K562 (cell line): ENCODE results near the gene RREB1. TPM values are rescaled to one million over a fixed set of nuclear protein-coding genes. Genes with fewer than 3 reads are reported as not detected.

ENCODE experiments used
- ATAC-seq: fragments of 200-7000 bp; cut with Tn5 transposase; 3 replicates; pipeline ENCODE4 v1.9.1; 2020; ENCODE audit warnings: moderate library complexity
- BruUV-seq: library from RNA; stranded (reverse); fragments of 400-500 nt; replicated peaks from 2 replicates; lab custom pipeline; 2021; lab: Mats Ljungman, UMichigan
- CTCF ChIA-PET: fragments of 300-600 bp; formaldehyde crosslinking; extraction: SDS; loops from one replicate; lab custom pipeline; 2021; ENCODE audit warnings: low intra/inter-chr PET ratio; lab: Yijun Ruan, JAX
- POLR2A ChIA-PET: fragments of 300-600, 350-650 bp; sonication (Branson Sonifier 250); formaldehyde crosslinking; extraction: SDS; loops from one replicate; lab custom pipeline; 2021; ENCODE audit warnings: antibody characterized with exemption, inconsistent platforms; lab: Yijun Ruan, JAX
- DNase-seq, 4 experiments: peaks; one replicate each; pipeline versions ENCODE4 v3.0.0 to v3.0.0-alpha.2; 2011 to 2018; ENCODE audit warnings: low spot score in 3 of 4, mixed read lengths in 3 of 4; ENCODE audit errors: extremely low read depth in 1 of 4
- FAIRE-seq: peaks from 2 replicates; lab custom pipeline; 2011; peaks lifted over from hg19 to GRCh38; lab: Jason Lieb, UNC
- H2AFZ ChIP-seq: 2 replicates; pipeline ENCODE4 v1.6.0; 2011; ENCODE audit warnings: low read depth, low read length, control low read depth, inconsistent platforms
- H3K27ac ChIP-seq: fragments of 200-600 bp; 3 replicates; pipeline ENCODE4 v1.8.0; 2011; ENCODE audit warnings: low read depth, mild to moderate bottlenecking, control low read depth, inconsistent platforms, low read length, moderate library complexity, mixed read lengths; ENCODE audit errors: extremely low read depth
- H3K27me3 ChIP-seq, 2 experiments: fragments of 300-600 bp in 1 of 2; 2 replicates in 1 of 2; 3 replicates in 1 of 2; pipeline versions ENCODE4 v1.6.0 to v1.8.0; 2011; ENCODE audit warnings: inconsistent platforms in 2 of 2, low read length in 2 of 2, mild to moderate bottlenecking in 1 of 2, mixed read lengths in 1 of 2, moderate library complexity in 1 of 2; ENCODE audit not compliant: control insufficient read depth in 2 of 2, insufficient read depth in 2 of 2
- H3K36me3 ChIP-seq: fragments of 300-600 bp; 3 replicates; pipeline ENCODE4 v1.8.0; 2011; ENCODE audit warnings: mild to moderate bottlenecking, low read length, inconsistent platforms; ENCODE audit not compliant: control insufficient read depth, insufficient read depth
- H3K4me1 ChIP-seq, 2 experiments: fragments of 200-600 bp in 1 of 2; replicated peaks in 1 of 2; 2 replicates in 1 of 2; 3 replicates in 1 of 2; pipeline versions ENCODE4 v1.5.1 to v1.8.0; 2011; ENCODE audit warnings: inconsistent platforms in 2 of 2, low read length in 2 of 2, mild to moderate bottlenecking in 1 of 2, mixed read lengths in 1 of 2, moderate library complexity in 1 of 2; ENCODE audit not compliant: control insufficient read depth in 2 of 2, insufficient read depth in 2 of 2
- H3K4me2 ChIP-seq: 2 replicates; pipeline ENCODE4 v1.6.1; 2011; ENCODE audit warnings: low read length, control low read depth, inconsistent platforms, mixed read lengths; ENCODE audit not compliant: insufficient read depth
- H3K4me3 ChIP-seq: fragments of 200-600 bp; sonication (generic), shearing (Covaris generic); 2 replicates; pipeline ENCODE4 v1.5.1; 2016; ENCODE audit warnings: control low read depth, inconsistent platforms
- H3K79me2 ChIP-seq: fragments of 200-600 bp; 3 replicates; pipeline ENCODE4 v1.8.0; 2011; ENCODE audit warnings: low read length, inconsistent platforms; ENCODE audit not compliant: control insufficient read depth, insufficient read depth
- H3K9ac ChIP-seq, 2 experiments: 2 replicates each; pipeline versions ENCODE4 v1.6.0 to v1.6.1; 2011; ENCODE audit warnings: low read depth in 2 of 2, low read length in 2 of 2, control low read depth in 1 of 2, inconsistent platforms in 1 of 2, mild to moderate bottlenecking in 1 of 2, mixed read lengths in 1 of 2; ENCODE audit not compliant: insufficient read depth in 1 of 2
- H3K9me1 ChIP-seq: one replicate; pipeline ENCODE4 v1.6.0; 2011; ENCODE audit warnings: inconsistent platforms, mild to moderate bottlenecking, low read length, moderate library complexity; ENCODE audit not compliant: control insufficient read depth, insufficient read depth
- H3K9me3 ChIP-seq: replicated peaks from 2 replicates; pipeline ENCODE4 v1.5.1; 2011; ENCODE audit warnings: low read depth, low read length, inconsistent platforms; ENCODE audit not compliant: control insufficient read depth, insufficient read depth
- H4K20me1 ChIP-seq: replicated peaks from 2 replicates; pipeline ENCODE4 v1.6.1; 2011; ENCODE audit warnings: low read length, inconsistent platforms, mixed read lengths; ENCODE audit not compliant: control insufficient read depth, insufficient read depth
- BCLAF1 ChIP-seq, 2 experiments: fragments of 450-650 bp in 1 of 2; IDR thresholded peaks; 2 replicates each; pipeline ENCODE4 v1.6.1; 2011 to 2017; ENCODE audit warnings: low read depth in 2 of 2, antibody characterized with exemption in 1 of 2, borderline replicate concordance in 1 of 2, low read length in 1 of 2, mild to moderate bottlenecking in 1 of 2, mixed read lengths in 1 of 2; ENCODE audit not compliant: control insufficient read depth in 1 of 2
- BRCA1 ChIP-seq, 2 experiments: fragments of 450-650 bp in 1 of 2; sonication (generic) in 1 of 2; formaldehyde crosslinking in 1 of 2; IDR thresholded peaks; 2 replicates each; pipeline versions ENCODE4 v1.5.0 to v1.6.1; 2017 to 2020; ENCODE audit warnings: mild to moderate bottlenecking in 1 of 2, missing genetic modification reagents in 1 of 2
- CREB1 ChIP-seq, 2 experiments: sonication (generic) in 1 of 2; formaldehyde crosslinking in 1 of 2; IDR thresholded peaks; 2 replicates each; pipeline versions ENCODE4 v1.6.1 to v1.8.0; 2012 to 2022; ENCODE audit warnings: inconsistent platforms in 1 of 2, mild to moderate bottlenecking in 1 of 2, missing genetic modification reagents in 1 of 2, moderate library complexity in 1 of 2
- GATAD2A ChIP-seq: fragments of 450-650 bp; IDR thresholded peaks from 2 replicates; pipeline ENCODE4 v1.6.1; 2017
- HMGXB4 ChIP-seq: sonication (generic); formaldehyde crosslinking; IDR thresholded peaks from 2 replicates; pipeline ENCODE4 v1.8.1; 2023; ENCODE audit warnings: mild to moderate bottlenecking, missing genetic modification reagents
- RAD21 ChIP-seq, 2 experiments: fragments of 250-450 bp in 1 of 2; fragments of 450-650 bp in 1 of 2; sonication (Bioruptor Pico) in 1 of 2; formaldehyde crosslinking in 1 of 2; IDR thresholded peaks in 1 of 2; conservative IDR thresholded peaks in 1 of 2; 2 replicates each; pipeline versions ENCODE4 v1.4.0 to v1.8.0; 2020 to 2022; ENCODE audit warnings: mild to moderate bottlenecking in 2 of 2, moderate library complexity in 1 of 2
- TEAD4 ChIP-seq, 2 experiments: sonication (generic) in 1 of 2; formaldehyde crosslinking in 1 of 2; IDR thresholded peaks; 2 replicates each; pipeline versions ENCODE4 v1.6.1 to v1.8.0; 2012 to 2022; ENCODE audit warnings: borderline replicate concordance in 1 of 2, inconsistent platforms in 1 of 2, low read length in 1 of 2, mild to moderate bottlenecking in 1 of 2, missing genetic modification reagents in 1 of 2
- ZNF395 ChIP-seq: fragments of 200-800 bp; sonication (Bioruptor generic); IDR thresholded peaks from 2 replicates; pipeline ENCODE4 v1.6.1; 2017; ENCODE audit warnings: missing genetic modification characterization, missing compliant biosample characterization
- WGBS: fragments of 100-300 bp; shearing (Covaris generic); methylation state at CpG from one replicate; pipeline ENCODE4 v1.1.6; 2016; ENCODE audit warnings: low coverage, mixed read lengths; ENCODE audit not compliant: insufficient coverage; ENCODE audit errors: missing lambda C conversion rate; 5-methylcytosine and 5-hydroxymethylcytosine counted together
- in situ Hi-C: fragments of 300-500 bp; cut with MboI; formaldehyde crosslinking; loops from 4 replicates; pipeline ENCODE4 v1.15.0; 2018; ENCODE audit warnings: inconsistent platforms, mixed read lengths
- intact Hi-C: fragments of 100-400 bp; cut with micrococcal nuclease; formaldehyde crosslinking; loops from 2 replicates; pipeline ENCODE4 v1.14.2; 2022
- polyA plus RNA-seq, 8 experiments: library from polyadenylated mRNA; depleted of rRNA in 4 of 8; stranded (reverse) in 5 of 8; unstranded in 3 of 8; fragments of >200 nt; fragmentation: Nextera tagmentation in 2 of 8; fragmentation: Illumina TruSeq in 1 of 8; extraction: Ambion mirVana in 2 of 8; extraction: Trizol in 1 of 8; gene quantifications; 2 replicates each; pipeline versions ENCODE4 v1.2.1 to v1.2.3, GENCODE V29; 2011 to 2014; ENCODE audit warnings: inconsistent platforms in 1 of 8, missing spikeins in 1 of 8
- total RNA-seq, 7 experiments: library from RNA; depleted of rRNA in 6 of 7; stranded (reverse); fragments of >200 nt in 6 of 7; fragmentation: Illumina TruSeq in 2 of 7; extraction: Trizol in 2 of 7; gene quantifications; 2 replicates each; pipeline versions ENCODE4 v1.2.1 to v1.2.3, GENCODE V29; 2011 to 2021; ENCODE audit warnings: low replicate concordance in 1 of 7

Gene RREB1
- total and polyA plus RNA-seq, 9 of the 15 experiments (the other 6 are each of a cell fraction or from before 2014, with no cell fraction given): 3.3 to 64.2 (median 19.3) TPM

- TF ChIP-seq BRCA1 (IDR thresholded peaks at IDR 0.05): no peak
- TF ChIP-seq BRCA1 (CRISPR knock-in tag; IDR thresholded peaks at IDR 0.05): no peak
- no peak for TF ChIP-seq CREB1 (IDR thresholded peaks at IDR 0.05)
- TF ChIP-seq CREB1 (CRISPR knock-in tag; IDR thresholded peaks at IDR 0.05): no peak
Observed at GRCh38 chr6:7254980-7255835, 147.4 kb downstream of the RREB1 start (continued).

GRCh38 chr6:7255918-7256317 lies 148.2 kb downstream of the RREB1 start:
- in situ Hi-C loops (no loop called here), intact Hi-C loops (loop anchor here (5.0 kb wide), 1 partner anchor 699 kb away; no protein-coding TSS in a partner anchor)
- Histone ChIP-seq H3K9me1 (no peaks in the 10 kb centered on the region), H3K79me2 (no peaks in the 10 kb centered on the region), H2AFZ (peak overlapping the region; percentile 79; the same call in 1 of the 2 replicates), H3K27me3 (no peaks in the 10 kb centered on the region; a peak in 1 of 5 replicates), H3K4me2 (no peak overlapping the region), H3K4me1 (peaks cover 24 to 32% of the 10 kb centered on the region in 2 experiments), H3K9me3 (no peaks in the 10 kb centered on the region), H4K20me1 (no peaks in the 10 kb centered on the region), H3K9ac (no peak overlapping the region), H3K4me3 (no peak overlapping the region), H3K27ac (no peak overlapping the region), H3K36me3 (peaks cover 16% of the 10 kb centered on the region; the same call in 2 of the 3 replicates)
- POLR2A ChIA-PET: interaction anchor here (1.3 kb wide), 1 partner anchor 9 kb away, joined by 3 read pairs; no protein-coding TSS in a partner anchor
- no TSS peak for BruUV-seq
- DNase-seq (no peak), ATAC-seq (no peak), FAIRE-seq (no peak)
- CTCF ChIA-PET: no interaction called here
- 84% methylated on average over 5 of the region's 5 CpGs for WGBS
- TF ChIP-seq HMGXB4 (CRISPR knock-in tag) (no peak), BCLAF1 (IDR thresholded peaks at IDR 0.05; ENCODE audit: borderline replicate concordance in 1 of 2, control insufficient read depth in 1 of 2, low read depth in 2 of 2, low read length in 1 of 2) (no peak), RAD21 (CRISPR knock-in tag; conservative IDR thresholded peaks at IDR 0.05 in 1 of 2, IDR thresholded peaks at IDR 0.05 in 1 of 2) (no peak), TEAD4 (IDR thresholded peaks at IDR 0.05; ENCODE audit: low read length) (no peak), TEAD4 (CRISPR knock-in tag; IDR thresholded peaks at IDR 0.05; ENCODE audit: borderline replicate concordance) (no peak), GATAD2A (no peak), ZNF395 (no peak)
